ENCODE data around the gene IGSF3. TPM values are rescaled to one million over a fixed set of nuclear protein-coding genes. Genes with fewer than 3 reads are reported as not detected.

IGSF3 gene
- total and polyA plus RNA-seq, 2 of the 13 experiments (the other 11 are each of a cell fraction or from before 2014, with no cell fraction given), result 0.11 to 0.16 TPM

- ChIA-PET CTCF (ENCODE audit: low intra/inter-chr PET ratio, low total read pairs) (no interaction called here), POLR2A (no interaction called here)
- WGBS (ENCODE audit: low lambda C conversion rate), result 35% methylated on average over 6 of the region's 6 CpGs
- Histone ChIP-seq H4K20me1 (ENCODE audit: insufficient read depth, low read length) (no peaks in the 10 kb centered on the region), H3K79me2 (ENCODE audit: insufficient read depth, low read length) (no peaks in the 10 kb centered on the region), H2AFZ (ENCODE audit: low read length) (no peak overlapping the region), H3K27ac (ENCODE audit: extremely low read length, insufficient read depth, low read length) (no peak overlapping the region), H3K9ac (ENCODE audit: insufficient read depth, low read depth, low read length) (no peak overlapping the region), H3K36me3 (replicated peaks in 1 of 2; ENCODE audit: control insufficient read depth in 1 of 2, insufficient read depth in 2 of 2, low read length in 2 of 2) (no peaks in the 10 kb centered on the region), H3K4me2 (ENCODE audit: low read depth, low read length) (no peak overlapping the region), H3K27me3 (ENCODE audit: control insufficient read depth in 1 of 2, insufficient read depth in 2 of 2, low read length in 2 of 2) (no peaks in the 10 kb centered on the region), H3K4me3 (replicated peaks in 1 of 3; ENCODE audit: insufficient read depth in 1 of 3, low read depth in 2 of 3, low read length in 3 of 3) (no peak overlapping the region), H3K9me3 (ENCODE audit: low read length) (no peaks in the 10 kb centered on the region), H3K4me1 (ENCODE audit: insufficient read depth, low read length) (no peaks in the 10 kb centered on the region)
- TF ChIP-seq ZNF724P (CRISPR knock-in tag; IDR thresholded peaks at IDR 0.05; ENCODE audit: borderline replicate concordance), result no peak
- no peak for TF ChIP-seq FOXK1 (CRISPR knock-in tag; IDR thresholded peaks at IDR 0.05; ENCODE audit: borderline replicate concordance, low read depth)
- no peak for TF ChIP-seq ZXDC (CRISPR knock-in tag; IDR thresholded peaks at IDR 0.05)
- TF ChIP-seq SOX13 (IDR thresholded peaks at IDR 0.05), result no peak
- no peak for TF ChIP-seq SOX13 (CRISPR knock-in tag; conservative IDR thresholded peaks at IDR 0.05 in 1 of 2, IDR thresholded peaks at IDR 0.05 in 1 of 2)
- no peak for TF ChIP-seq SMAD3 (CRISPR knock-in tag; IDR thresholded peaks at IDR 0.05)
- TF ChIP-seq CENPT (CRISPR knock-in tag; IDR thresholded peaks at IDR 0.05; ENCODE audit: low read depth), result no peak
- TF ChIP-seq NFE2 (CRISPR knock-in tag; IDR thresholded peaks at IDR 0.05), result no peak
- no peak for TF ChIP-seq PRPF4 (IDR thresholded peaks at IDR 0.05; ENCODE audit: low read depth, low read length, poor library complexity, severe bottlenecking)
- no TSS peak for BruUV-seq (replicated peaks)
- no peak for FAIRE-seq
- in situ Hi-C loops (cut with HindIII; ENCODE audit: extremely low pct_ligation_motif_present, low pct_unique_long_range_greater_than_20kb), result no loop called here
- no peak for ATAC-seq
- intact Hi-C loops (cut with micrococcal nuclease; ENCODE audit: unreplicated experiment), result no loop called here
- DNase-seq (ENCODE audit: low spot score), result no peak
Measured at GRCh38 chr1:116712510-116712909, 45.0 kb upstream of the IGSF3 start.
